Measurements from ENCODE around the gene BET1.

DNA sequence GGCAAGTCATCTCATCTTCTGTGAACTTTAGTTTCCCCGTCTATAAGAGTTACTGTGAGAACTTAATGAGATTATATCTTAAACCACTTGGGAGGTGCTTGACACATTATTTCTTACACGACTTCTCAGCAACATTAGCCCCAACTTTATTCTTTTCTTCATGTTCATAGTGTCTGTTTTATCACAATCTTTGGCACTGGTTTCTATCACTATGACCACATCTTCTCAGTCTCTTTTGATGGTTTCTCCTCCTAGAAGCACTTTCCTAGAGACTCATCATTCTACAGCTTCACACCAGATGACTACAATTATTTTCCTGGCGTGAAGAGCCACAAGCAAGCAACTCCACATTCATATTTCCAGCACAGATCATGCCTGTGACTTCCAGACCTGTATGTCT is 26.5 kb upstream of the BET1 start:
- TF ChIP-seq POLR2A (IDR thresholded peaks at IDR 0.05) = no peak
- TF ChIP-seq, protein P1, sequence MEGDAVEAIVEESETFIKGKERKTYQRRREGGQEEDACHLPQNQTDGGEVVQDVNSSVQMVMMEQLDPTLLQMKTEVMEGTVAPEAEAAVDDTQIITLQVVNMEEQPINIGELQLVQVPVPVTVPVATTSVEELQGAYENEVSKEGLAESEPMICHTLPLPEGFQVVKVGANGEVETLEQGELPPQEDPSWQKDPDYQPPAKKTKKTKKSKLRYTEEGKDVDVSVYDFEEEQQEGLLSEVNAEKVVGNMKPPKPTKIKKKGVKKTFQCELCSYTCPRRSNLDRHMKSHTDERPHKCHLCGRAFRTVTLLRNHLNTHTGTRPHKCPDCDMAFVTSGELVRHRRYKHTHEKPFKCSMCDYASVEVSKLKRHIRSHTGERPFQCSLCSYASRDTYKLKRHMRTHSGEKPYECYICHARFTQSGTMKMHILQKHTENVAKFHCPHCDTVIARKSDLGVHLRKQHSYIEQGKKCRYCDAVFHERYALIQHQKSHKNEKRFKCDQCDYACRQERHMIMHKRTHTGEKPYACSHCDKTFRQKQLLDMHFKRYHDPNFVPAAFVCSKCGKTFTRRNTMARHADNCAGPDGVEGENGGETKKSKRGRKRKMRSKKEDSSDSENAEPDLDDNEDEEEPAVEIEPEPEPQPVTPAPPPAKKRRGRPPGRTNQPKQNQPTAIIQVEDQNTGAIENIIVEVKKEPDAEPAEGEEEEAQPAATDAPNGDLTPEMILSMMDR (IDR thresholded peaks at IDR 0.05) = no peak

All from tibial nerve (tissue), 3 donors.